ENCODE measurements around the gene PIP5K1A. TPM values are rescaled to one million over a fixed set of nuclear protein-coding genes. Genes with fewer than 3 reads are reported as not detected.

The PIP5K1A gene
- total and polyA plus RNA-seq, 4 donors = 4.0 to 32.0 (median 13.6) TPM

DNA sequence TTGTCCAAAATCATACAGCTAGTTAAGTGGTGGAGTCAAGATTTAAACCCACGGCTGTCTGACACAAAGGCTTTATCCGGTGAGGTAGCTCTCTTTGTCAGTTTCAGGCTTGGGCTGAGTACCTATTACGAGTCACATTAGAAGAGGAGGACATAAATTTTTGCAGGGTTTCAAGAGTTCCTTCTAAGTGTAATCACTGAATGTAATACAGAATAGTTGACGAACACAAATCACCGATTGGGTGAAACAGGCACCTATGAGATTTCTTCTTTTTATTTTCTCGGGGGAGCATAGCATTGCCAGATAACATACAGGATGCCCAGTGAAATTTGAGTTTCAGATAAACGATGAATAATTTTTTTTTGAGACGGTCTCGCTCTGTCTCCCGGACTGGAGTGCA is 57.0 kb downstream of the PIP5K1A start:
- Histone ChIP-seq H3K9ac (ENCODE audit: low read depth in 1 of 2, low read length in 2 of 2) (peak overlapping the region; percentile 48 to 94), H3K4me1 (ENCODE audit: control insufficient read depth in 4 of 4, insufficient read depth in 4 of 4, low read length in 3 of 4) (peaks cover 3 to 15% (median 9%) of the 10 kb centered on the region in 4 donors), H3K27me3 (ENCODE audit: control insufficient read depth in 4 of 4, insufficient read depth in 4 of 4, low read length in 3 of 4) (no peaks in the 10 kb centered on the region), H3K36me3 (ENCODE audit: control insufficient read depth in 4 of 4, insufficient read depth in 3 of 4, low read depth in 1 of 4, low read length in 3 of 4) (no peaks in the 10 kb centered on the region), H3K9me3 (ENCODE audit: control insufficient read depth in 4 of 4, low read length in 3 of 4) (no peaks in the 10 kb centered on the region), H3K4me3 (ENCODE audit: low read depth in 1 of 3, low read length in 3 of 3) (peak overlapping the region; percentile 77 to 84 (median 82)), H3K27ac (ENCODE audit: low read depth in 1 of 2, low read length in 2 of 2) (peak overlapping the region; percentile 83)
- TF ChIP-seq, protein P1, sequence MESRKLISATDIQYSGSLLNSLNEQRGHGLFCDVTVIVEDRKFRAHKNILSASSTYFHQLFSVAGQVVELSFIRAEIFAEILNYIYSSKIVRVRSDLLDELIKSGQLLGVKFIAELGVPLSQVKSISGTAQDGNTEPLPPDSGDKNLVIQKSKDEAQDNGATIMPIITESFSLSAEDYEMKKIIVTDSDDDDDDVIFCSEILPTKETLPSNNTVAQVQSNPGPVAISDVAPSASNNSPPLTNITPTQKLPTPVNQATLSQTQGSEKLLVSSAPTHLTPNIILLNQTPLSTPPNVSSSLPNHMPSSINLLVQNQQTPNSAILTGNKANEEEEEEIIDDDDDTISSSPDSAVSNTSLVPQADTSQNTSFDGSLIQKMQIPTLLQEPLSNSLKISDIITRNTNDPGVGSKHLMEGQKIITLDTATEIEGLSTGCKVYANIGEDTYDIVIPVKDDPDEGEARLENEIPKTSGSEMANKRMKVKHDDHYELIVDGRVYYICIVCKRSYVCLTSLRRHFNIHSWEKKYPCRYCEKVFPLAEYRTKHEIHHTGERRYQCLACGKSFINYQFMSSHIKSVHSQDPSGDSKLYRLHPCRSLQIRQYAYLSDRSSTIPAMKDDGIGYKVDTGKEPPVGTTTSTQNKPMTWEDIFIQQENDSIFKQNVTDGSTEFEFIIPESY (IDR thresholded peaks at IDR 0.05) = no peak
- no peak for TF ChIP-seq SP1 (IDR thresholded peaks at IDR 0.05)
- no peak for TF ChIP-seq HNF4A (conservative IDR thresholded peaks at IDR 0.05)
- TF ChIP-seq REST (IDR thresholded peaks at IDR 0.05) = no peak
- no peak for TF ChIP-seq YY1 (IDR thresholded peaks at IDR 0.05)
- no peak for TF ChIP-seq MAX (IDR thresholded peaks at IDR 0.05)
- TF ChIP-seq FOXA1 (IDR thresholded peaks at IDR 0.05) = no peak
- TF ChIP-seq ATF3 (IDR thresholded peaks at IDR 0.05) = no peak
- TF ChIP-seq, protein P2, sequence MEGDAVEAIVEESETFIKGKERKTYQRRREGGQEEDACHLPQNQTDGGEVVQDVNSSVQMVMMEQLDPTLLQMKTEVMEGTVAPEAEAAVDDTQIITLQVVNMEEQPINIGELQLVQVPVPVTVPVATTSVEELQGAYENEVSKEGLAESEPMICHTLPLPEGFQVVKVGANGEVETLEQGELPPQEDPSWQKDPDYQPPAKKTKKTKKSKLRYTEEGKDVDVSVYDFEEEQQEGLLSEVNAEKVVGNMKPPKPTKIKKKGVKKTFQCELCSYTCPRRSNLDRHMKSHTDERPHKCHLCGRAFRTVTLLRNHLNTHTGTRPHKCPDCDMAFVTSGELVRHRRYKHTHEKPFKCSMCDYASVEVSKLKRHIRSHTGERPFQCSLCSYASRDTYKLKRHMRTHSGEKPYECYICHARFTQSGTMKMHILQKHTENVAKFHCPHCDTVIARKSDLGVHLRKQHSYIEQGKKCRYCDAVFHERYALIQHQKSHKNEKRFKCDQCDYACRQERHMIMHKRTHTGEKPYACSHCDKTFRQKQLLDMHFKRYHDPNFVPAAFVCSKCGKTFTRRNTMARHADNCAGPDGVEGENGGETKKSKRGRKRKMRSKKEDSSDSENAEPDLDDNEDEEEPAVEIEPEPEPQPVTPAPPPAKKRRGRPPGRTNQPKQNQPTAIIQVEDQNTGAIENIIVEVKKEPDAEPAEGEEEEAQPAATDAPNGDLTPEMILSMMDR (IDR thresholded peaks at IDR 0.05; ENCODE audit: low read depth, low read length, missing input control) = no peak
- TF ChIP-seq JUND (IDR thresholded peaks at IDR 0.05) = no peak
- TF ChIP-seq HNF4G (IDR thresholded peaks at IDR 0.05) = no peak
- TF ChIP-seq EGR1 (IDR thresholded peaks at IDR 0.05; ENCODE audit: low read depth in 2 of 2) = no peak
- TF ChIP-seq NR2F2 (IDR thresholded peaks at IDR 0.05) = no peak
- no peak for TF ChIP-seq FOXA2 (IDR thresholded peaks at IDR 0.05)
- TF ChIP-seq RAD21 (IDR thresholded peaks at IDR 0.05) = no peak
- no peak for TF ChIP-seq TAF1 (conservative IDR thresholded peaks at IDR 0.05)
- no peak for TF ChIP-seq RXRA (IDR thresholded peaks at IDR 0.05)
- no peak for TF ChIP-seq GABPA (IDR thresholded peaks at IDR 0.05 in 1 of 2, conservative IDR thresholded peaks at IDR 0.05 in 1 of 2)
- no peak for DNase-seq (ENCODE audit: low spot score)
- WGBS = 33% methylated on average over 10 of the region's 10 CpGs

Data from liver (tissue), 9 donors.